OCI-LY3 (cell line): ENCODE results near the gene SLC28A3.

Source experiments
- CTCF ChIP-seq: fragments of 200-600, 300-600 bp; sonication (generic); IDR thresholded peaks from 2 replicates; pipeline ENCODE4 v1.5.1; 2014; ENCODE audit warnings: antibody characterized with exemption, low read length, low read depth
- EZH2phosphoT487 ChIP-seq: fragments of 200-600 bp; shearing (Covaris generic); IDR thresholded peaks from 2 replicates; pipeline ENCODE4 v1.6.1; 2018; ENCODE audit warnings: antibody characterized with exemption, mixed run types, low read depth

GRCh38 chr9:84238652-84239051, 101.9 kb downstream of the SLC28A3 start:
- no peak for TF ChIP-seq EZH2phosphoT487
- peak; percentile 30; the same call in 1 of the 2 replicates for TF ChIP-seq CTCF
